H9 (cell line): Measurements from ENCODE around the gene TPBGL. TPM values are rescaled to one million over a fixed set of nuclear protein-coding genes. Genes with fewer than 3 reads are reported as not detected.

Experiments used
- DNase-seq: peaks from one replicate; pipeline ENCODE4 v3.0.0-alpha.2; 2017
- H2AFZ ChIP-seq: one replicate; pipeline ENCODE4 v1.6.1; 2013; ENCODE audit warnings: mild to moderate bottlenecking, low read length, control low read depth, moderate library complexity
- H2AK5ac ChIP-seq: 2 replicates; pipeline ENCODE4 v1.6.1; 2013; ENCODE audit warnings: low read length, control low read depth, mixed read lengths; ENCODE audit not compliant: insufficient read length
- H2BK120ac ChIP-seq: one replicate; pipeline ENCODE4 v1.6.1; 2013; ENCODE audit warnings: low read depth, mild to moderate bottlenecking, low read length, control low read depth, inconsistent platforms; ENCODE audit not compliant: poor library complexity, severe bottlenecking
- H2BK12ac ChIP-seq: 2 replicates; pipeline ENCODE4 v1.6.1; 2013; ENCODE audit warnings: low read length, control low read depth, mixed read lengths, low read depth; ENCODE audit not compliant: insufficient read length
- H2BK15ac ChIP-seq: 2 replicates; pipeline ENCODE4 v1.6.1; 2013; ENCODE audit warnings: low read depth, low read length, control low read depth
- H2BK20ac ChIP-seq: one replicate; pipeline ENCODE4 v1.6.1; 2013; ENCODE audit warnings: low read depth, mild to moderate bottlenecking, low read length, control low read depth, inconsistent platforms; ENCODE audit not compliant: poor library complexity, severe bottlenecking
- H2BK5ac ChIP-seq: 2 replicates; pipeline ENCODE4 v1.6.1; 2013; ENCODE audit warnings: low read length, control low read depth, mixed read lengths; ENCODE audit not compliant: insufficient read length
- H3K14ac ChIP-seq: 2 replicates; pipeline ENCODE4 v1.6.1; 2013; ENCODE audit warnings: low read length, control low read depth; ENCODE audit not compliant: insufficient read depth
- H3K18ac ChIP-seq: 2 replicates; pipeline ENCODE4 v1.6.1; 2013; ENCODE audit warnings: low read depth, mild to moderate bottlenecking, mixed read lengths, low read length, control low read depth; ENCODE audit not compliant: insufficient read length
- H3K23ac ChIP-seq: 2 replicates; pipeline ENCODE4 v1.6.1; 2013; ENCODE audit warnings: low read length, control low read depth, mixed read lengths, low read depth; ENCODE audit not compliant: insufficient read length
- H3K23me2 ChIP-seq: 2 replicates; pipeline ENCODE4 v1.6.1; 2013; ENCODE audit warnings: low read depth, mild to moderate bottlenecking, mixed read lengths, low read length, control low read depth; ENCODE audit not compliant: insufficient read length, poor library complexity, severe bottlenecking
- H3K27ac ChIP-seq: 2 replicates; pipeline ENCODE4 v1.5.1; 2013; ENCODE audit warnings: low read length, control low read depth, mixed read lengths, low read depth; ENCODE audit not compliant: insufficient read length
- H3K27me3 ChIP-seq: 2 replicates; pipeline ENCODE4 v1.6.1; 2013; ENCODE audit warnings: low read length, control low read depth, inconsistent platforms; ENCODE audit not compliant: insufficient read depth
- H3K4ac ChIP-seq: 2 replicates; pipeline ENCODE4 v1.6.1; 2013; ENCODE audit warnings: low read depth, mild to moderate bottlenecking, control low read depth, inconsistent platforms, low read length, moderate library complexity
- H3K4me1 ChIP-seq: 2 replicates; pipeline ENCODE4 v1.6.1; 2013; ENCODE audit warnings: low read length, control low read depth, inconsistent platforms; ENCODE audit not compliant: insufficient read depth
- H3K4me2 ChIP-seq: 2 replicates; pipeline ENCODE4 v1.6.1; 2013; ENCODE audit warnings: low read length, control low read depth, mixed read lengths; ENCODE audit not compliant: insufficient read length, insufficient read depth
- H3K56ac ChIP-seq: 2 replicates; pipeline ENCODE4 v1.6.1; 2013; ENCODE audit warnings: low read depth, mild to moderate bottlenecking, mixed read lengths, low read length, control low read depth; ENCODE audit not compliant: insufficient read length
- H3K79me1 ChIP-seq: 2 replicates; pipeline ENCODE4 v1.6.1; 2013; ENCODE audit warnings: low read depth, mild to moderate bottlenecking, moderate library complexity, low read length, control low read depth, inconsistent platforms; ENCODE audit not compliant: insufficient read depth, poor library complexity, severe bottlenecking
- H3K79me2 ChIP-seq: 2 replicates; pipeline ENCODE4 v1.6.1; 2013; ENCODE audit warnings: low read length, control low read depth, inconsistent platforms; ENCODE audit not compliant: insufficient read depth
- H3K9ac ChIP-seq: 2 replicates; pipeline ENCODE4 v1.6.1; 2013; ENCODE audit warnings: low read length, control low read depth, mixed read lengths; ENCODE audit not compliant: insufficient read length; ENCODE audit errors: extremely low read depth
- H3K9me3 ChIP-seq: one replicate; pipeline ENCODE4 v1.6.1; 2013; ENCODE audit warnings: low read depth, low read length, inconsistent platforms; ENCODE audit not compliant: control insufficient read depth
- H3T11ph ChIP-seq: one replicate; pipeline ENCODE4 v1.6.1; 2013; ENCODE audit warnings: mild to moderate bottlenecking, low read length, control low read depth, inconsistent platforms
- H4K20me1 ChIP-seq: one replicate; pipeline ENCODE4 v1.6.1; 2013; ENCODE audit not compliant: control insufficient read depth, insufficient read length, insufficient read depth
- H4K5ac ChIP-seq: 2 replicates; pipeline ENCODE4 v1.6.1; 2013; ENCODE audit warnings: low read depth, mild to moderate bottlenecking, mixed read lengths, low read length, control low read depth; ENCODE audit not compliant: insufficient read length
- H4K8ac ChIP-seq: replicated peaks from 2 replicates; pipeline ENCODE4 v1.6.1; 2013; ENCODE audit warnings: low read length, control low read depth, mixed read lengths, low read depth; ENCODE audit not compliant: insufficient read length
- H4K91ac ChIP-seq: 2 replicates; pipeline ENCODE4 v1.6.1; 2013; ENCODE audit warnings: low read depth, mild to moderate bottlenecking, moderate library complexity, mixed read lengths, low read length, control low read depth; ENCODE audit not compliant: insufficient read length
- H3K27ac Mint-ChIP-seq, 3 experiments: 2 replicates in 2 of 3; 3 replicates in 1 of 3; pipeline ENCODE4 v1.8.0; 2020 to 2021; ENCODE audit warnings: mixed read lengths in 3 of 3, mild to moderate bottlenecking in 1 of 3, moderate library complexity in 1 of 3
- H3K27me3 Mint-ChIP-seq: 2 replicates; pipeline ENCODE4 v1.8.0; 2021; ENCODE audit warnings: low read depth, mild to moderate bottlenecking, moderate library complexity, mixed read lengths
- H3K36me3 Mint-ChIP-seq, 3 experiments: 2 replicates in 2 of 3; 3 replicates in 1 of 3; pipeline ENCODE4 v1.8.0; 2020 to 2021; ENCODE audit warnings: low read depth in 3 of 3, mixed read lengths in 3 of 3; ENCODE audit not compliant: insufficient read depth in 1 of 3
- H3K4me1 Mint-ChIP-seq, 2 experiments: 2 replicates each; pipeline ENCODE4 v1.8.0; 2020; ENCODE audit warnings: mixed read lengths in 2 of 2
- H3K4me3 Mint-ChIP-seq, 2 experiments: 2 replicates in 1 of 2; 3 replicates in 1 of 2; pipeline ENCODE4 v1.8.0; 2020 to 2021; ENCODE audit warnings: mild to moderate bottlenecking in 2 of 2, mixed read lengths in 2 of 2, moderate library complexity in 1 of 2
- H3K9me3 Mint-ChIP-seq, 2 experiments: 2 replicates in 1 of 2; 3 replicates in 1 of 2; pipeline ENCODE4 v1.8.0; 2020; ENCODE audit warnings: mild to moderate bottlenecking in 2 of 2, mixed read lengths in 2 of 2, moderate library complexity in 1 of 2
- CTCF ChIP-seq: fragments of 200-600 bp; sonication (generic); conservative IDR thresholded peaks from 3 replicates; pipeline ENCODE4 v1.8.0; 2021; ENCODE audit warnings: antibody characterized with exemption, mild to moderate bottlenecking
- WGBS: extraction: QIAGEN DNeasy Blood & Tissue Kit; methylation state at CpG from one replicate; pipeline ENCODE4 v1.1.7; 2013; ENCODE audit warnings: missing lambda C conversion rate, low lambda C conversion rate, mixed read lengths; ENCODE audit not compliant: insufficient read length; ENCODE audit errors: extremely low coverage; 5-methylcytosine and 5-hydroxymethylcytosine counted together
- total RNA-seq: library from RNA; stranded (reverse); gene quantifications from 2 replicates; pipeline ENCODE4 v1.2.1, GENCODE V29; 2021

The TPBGL gene
- total RNA-seq, 1 experiment from 2014 or later, result 0.61 TPM

DNA sequence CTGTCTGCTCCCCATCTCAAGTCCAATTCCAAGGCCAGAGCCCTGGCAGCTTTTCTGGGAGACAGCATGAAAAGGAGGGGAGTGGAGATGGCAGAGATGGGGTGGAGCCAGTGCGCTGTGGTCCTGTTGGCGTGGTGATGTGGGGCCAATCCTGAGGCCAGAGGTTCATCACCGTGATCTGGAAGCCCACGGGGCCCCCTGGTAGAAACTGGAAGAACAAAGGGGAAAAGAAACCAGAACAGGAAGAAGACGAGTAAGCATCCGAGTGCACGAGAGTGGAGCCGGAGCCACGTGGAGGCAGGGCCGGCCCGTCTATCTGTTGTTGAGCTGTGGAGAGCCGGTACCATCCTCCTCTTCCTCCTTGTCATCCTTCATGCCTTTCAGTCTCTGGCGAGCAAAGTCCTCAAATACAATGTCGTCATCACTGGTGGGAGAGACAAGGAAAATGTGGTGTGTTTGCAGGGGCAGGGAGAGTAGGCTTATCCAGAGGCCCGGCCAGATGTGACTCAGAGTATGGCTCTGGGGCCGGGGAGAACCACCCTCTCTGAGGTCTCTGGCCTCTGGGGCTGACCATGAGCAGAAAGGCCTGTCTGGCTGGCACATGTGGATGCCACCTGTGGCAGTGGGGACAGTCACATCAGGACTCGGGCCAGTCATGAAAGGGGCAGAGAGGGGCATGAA is 25.4 kb downstream of the TPBGL start:
- Histone ChIP-seq H3K79me1 (no peaks in the 10 kb centered on the region), H3K4me2 (no peak overlapping the region), H3K9me3 (no peaks in the 10 kb centered on the region), H4K8ac (no peak overlapping the region), H3K23ac (no peak overlapping the region), H3K23me2 (peaks cover 4% of the 10 kb centered on the region), H2BK12ac (no peak overlapping the region), H2AK5ac (no peak overlapping the region), H2BK20ac (no peak overlapping the region), H3K4ac (no peak overlapping the region), H4K20me1 (no peaks in the 10 kb centered on the region), H2BK15ac (no peak overlapping the region), H3T11ph (no peak overlapping the region), H2BK120ac (no peak overlapping the region), H3K9ac (no peak overlapping the region), H3K27me3 (no peaks in the 10 kb centered on the region), H3K27ac (no peak overlapping the region), H4K5ac (no peak overlapping the region), H3K18ac (no peak overlapping the region), H3K56ac (no peak overlapping the region), H2BK5ac (no peak overlapping the region), H3K79me2 (no peaks in the 10 kb centered on the region), H3K14ac (no peak overlapping the region), H4K91ac (no peak overlapping the region), H3K4me1 (peaks cover 2% of the 10 kb centered on the region; the same call in 1 of the 2 replicates), H2AFZ (no peak overlapping the region)
- Mint-ChIP-seq H3K4me1 (peaks cover 4 to 6% of the 10 kb centered on the region in 2 experiments), H3K36me3 (peaks cover 0 to 3% (median 0%) of the 10 kb centered on the region in 3 experiments; a peak in 1 of 7 replicates), H3K27ac (no peak overlapping the region; a peak in 1 of 7 replicates), H3K27me3 (peaks cover 2% of the 10 kb centered on the region), H3K4me3 (no peak overlapping the region), H3K9me3 (no peaks in the 10 kb centered on the region)
- no peak for DNase-seq
- no CpG with 5 or more reads among the region's 17 CpGs for WGBS
- no peak for TF ChIP-seq CTCF
